Gastroesophageal sphincter (tissue), 4 donors: Measurements from ENCODE around the gene BRSK1. TPM values are rescaled to one million over a fixed set of nuclear protein-coding genes. Genes with fewer than 3 reads are reported as not detected.

Source experiments
- ATAC-seq: fragments of 150-250 bp; one replicate; pipeline ENCODE4 v1.9.1; 2016; ENCODE audit warnings: mild to moderate bottlenecking, moderate library complexity
- H3K27ac ChIP-seq, 4 donors: fragments of 200-600 bp; sonication (generic) in 3 of 4; 1 replicate in 3 of 4; 2 replicates in 1 of 4; pipeline ENCODE4 v1.5.1; 2016 to 2019
- H3K27me3 ChIP-seq: fragments of 200-600 bp; sonication (generic); one replicate; pipeline ENCODE4 v1.5.1; 2019
- H3K36me3 ChIP-seq, 2 donors: fragments of 200-600 bp; sonication (generic); one replicate each; pipeline ENCODE4 v1.5.1; 2019; ENCODE audit warnings: control low read depth in 1 of 2
- H3K4me1 ChIP-seq, 3 donors: fragments of 200-600 bp; sonication (generic); 1 replicate in 2 of 3; 2 replicates in 1 of 3; pipeline ENCODE4 v1.5.1; 2016 to 2019; ENCODE audit warnings: control low read depth in 2 of 3
- H3K4me3 ChIP-seq, 2 donors: fragments of 200-600 bp; sonication (generic); one replicate each; pipeline ENCODE4 v1.5.1; 2019; ENCODE audit warnings: mild to moderate bottlenecking in 1 of 2, moderate library complexity in 1 of 2
- H3K9me3 ChIP-seq, 3 donors: fragments of 200-600 bp; sonication (generic); one replicate each; pipeline ENCODE4 v1.5.1; 2017 to 2019; ENCODE audit warnings: control low read depth in 2 of 3
- EP300 ChIP-seq: sonication (generic); formaldehyde crosslinking; IDR thresholded peaks from one replicate; pipeline ENCODE4 v1.6.1; 2017; ENCODE audit warnings: antibody characterized with exemption, mild to moderate bottlenecking
- POLR2A ChIP-seq, 2 donors: fragments of 450-650 bp; IDR thresholded peaks; one replicate each; pipeline ENCODE4 v1.6.1; 2017; ENCODE audit warnings: antibody characterized with exemption in 2 of 2, mild to moderate bottlenecking in 2 of 2, moderate library complexity in 1 of 2
- POLR2AphosphoS5 ChIP-seq: sonication (generic); formaldehyde crosslinking; IDR thresholded peaks from one replicate; pipeline ENCODE4 v1.6.1; 2017; ENCODE audit warnings: antibody characterized with exemption
- WGBS, 2 donors: methylation state at CpG; one replicate each; pipeline ENCODE4 v1.1.5; 2018; ENCODE audit warnings: low coverage in 1 of 2; 5-methylcytosine and 5-hydroxymethylcytosine counted together
- total RNA-seq, 4 donors: library from RNA; depleted of rRNA; stranded (reverse); fragments of >200 nt; gene quantifications; one replicate each; pipeline ENCODE4 v1.1.0, GENCODE V29; 2016
- TF ChIP-seq, protein P1 (sequence below), 4 experiments: fragments of 200-600 bp in 2 of 4; fragments of 450-650 bp in 2 of 4; sonication (generic) in 1 of 4; IDR thresholded peaks; one replicate each; pipeline ENCODE4 v1.5.1; 2017 to 2019; ENCODE audit warnings: antibody characterized with exemption in 4 of 4, mild to moderate bottlenecking in 2 of 4, moderate library complexity in 2 of 4

BRSK1 gene
- 10 to 100 TPM in 1 of 4 donors, 1 to 10 TPM in 3; 4.0 to 19.8 (median 8.8) TPM for total RNA-seq

DNA sequence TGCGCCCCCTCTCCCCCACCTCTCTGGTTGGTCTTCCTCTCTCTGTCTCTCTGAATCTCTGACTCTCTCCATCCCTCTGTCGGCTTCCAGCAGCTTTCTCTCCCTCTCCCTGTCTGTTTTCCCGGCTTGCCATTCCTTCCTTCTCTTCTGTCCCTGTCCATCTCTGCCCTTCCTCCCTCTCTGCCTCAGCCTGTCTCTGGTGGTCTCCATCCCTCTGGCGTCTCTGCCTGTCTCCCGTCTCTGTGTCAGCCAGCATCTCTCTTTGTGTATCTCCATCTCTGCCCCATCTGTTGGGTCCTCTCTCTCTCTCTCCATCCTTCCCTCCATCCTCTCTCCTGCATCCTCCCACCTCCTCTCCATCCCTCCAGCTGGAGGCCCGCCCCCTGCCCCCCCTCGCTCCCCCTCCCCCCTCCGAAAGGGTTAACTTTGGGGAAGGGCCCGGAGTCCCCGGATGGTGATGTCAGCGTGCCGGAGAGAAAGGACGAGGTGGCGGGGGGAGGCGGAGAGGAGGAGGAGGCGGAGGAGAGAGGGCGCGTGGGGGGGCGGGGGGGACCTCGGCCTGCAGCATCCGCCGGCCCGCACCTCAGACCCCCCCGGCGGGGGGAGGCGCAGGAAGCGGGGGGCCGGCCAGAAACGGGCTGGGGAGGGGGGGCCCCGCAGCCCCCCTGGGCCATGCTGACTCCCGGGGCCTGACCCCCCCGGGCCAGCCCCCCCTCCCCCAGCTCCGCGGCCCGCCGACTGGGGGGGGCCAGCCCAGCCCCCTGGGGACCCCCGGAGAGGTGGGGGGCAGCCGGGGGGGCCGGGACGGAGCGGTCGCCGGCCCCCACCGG lies at the start of gene BRSK1:
Gene BRSK1, plus strand, starts transcription at position 450 of the 830 bp plus-strand sequence. CDS start 446 bp downstream, outside the sequence.
- 16 to 23% methylated on average over 5 of the region's 44 CpGs for WGBS, 2 donors
- peaks cover 0 to 11% of the 10 kb centered on the region in 2 donors for H3K36me3 ChIP-seq
- peak; percentile 12 for ATAC-seq

DNA sequence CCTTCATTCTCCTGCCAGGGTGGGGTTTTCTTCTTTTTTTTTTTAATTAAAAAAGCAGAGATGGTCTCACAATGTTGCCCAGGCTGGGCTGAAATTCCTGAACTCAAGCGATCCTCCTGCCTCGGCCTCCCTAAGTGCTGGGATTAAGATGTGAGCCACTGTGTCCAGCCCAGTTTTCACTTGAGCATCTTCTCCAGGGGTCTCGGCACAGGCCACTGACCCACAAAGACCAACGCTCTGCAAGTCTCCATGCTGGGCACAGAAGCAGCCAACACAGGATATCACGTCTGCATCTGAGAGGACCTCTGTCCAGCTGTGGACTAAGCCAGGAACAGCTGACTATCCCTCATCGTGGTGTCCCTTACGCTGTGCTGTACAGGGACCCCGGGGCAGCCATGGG lies 45.8 kb upstream of the BRSK1 start:
- Histone ChIP-seq H3K27ac (no peak overlapping the region), H3K36me3 (peaks cover 0 to 99% of the 10 kb centered on the region in 2 donors), H3K27me3 (no peaks in the 10 kb centered on the region), H3K9me3 (no peaks in the 10 kb centered on the region), H3K4me3 (no peak overlapping the region), H3K4me1 (no peaks in the 10 kb centered on the region)
- 100% methylated on average over 2 of the region's 8 CpGs; no CpG with 5 or more reads in 1 of the 2 donors for WGBS, 2 donors
- ATAC-seq, result no peak
- TF ChIP-seq, protein P1, sequence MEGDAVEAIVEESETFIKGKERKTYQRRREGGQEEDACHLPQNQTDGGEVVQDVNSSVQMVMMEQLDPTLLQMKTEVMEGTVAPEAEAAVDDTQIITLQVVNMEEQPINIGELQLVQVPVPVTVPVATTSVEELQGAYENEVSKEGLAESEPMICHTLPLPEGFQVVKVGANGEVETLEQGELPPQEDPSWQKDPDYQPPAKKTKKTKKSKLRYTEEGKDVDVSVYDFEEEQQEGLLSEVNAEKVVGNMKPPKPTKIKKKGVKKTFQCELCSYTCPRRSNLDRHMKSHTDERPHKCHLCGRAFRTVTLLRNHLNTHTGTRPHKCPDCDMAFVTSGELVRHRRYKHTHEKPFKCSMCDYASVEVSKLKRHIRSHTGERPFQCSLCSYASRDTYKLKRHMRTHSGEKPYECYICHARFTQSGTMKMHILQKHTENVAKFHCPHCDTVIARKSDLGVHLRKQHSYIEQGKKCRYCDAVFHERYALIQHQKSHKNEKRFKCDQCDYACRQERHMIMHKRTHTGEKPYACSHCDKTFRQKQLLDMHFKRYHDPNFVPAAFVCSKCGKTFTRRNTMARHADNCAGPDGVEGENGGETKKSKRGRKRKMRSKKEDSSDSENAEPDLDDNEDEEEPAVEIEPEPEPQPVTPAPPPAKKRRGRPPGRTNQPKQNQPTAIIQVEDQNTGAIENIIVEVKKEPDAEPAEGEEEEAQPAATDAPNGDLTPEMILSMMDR (IDR thresholded peaks at IDR 0.05), result no peak
- no peak for TF ChIP-seq POLR2AphosphoS5

More for the DNA sequence above, at the start of gene BRSK1:
- peaks cover 0 to 54% (median 16%) of the 10 kb centered on the region in 3 donors for H3K4me1 ChIP-seq
- H3K9me3 ChIP-seq, result no peaks in the 10 kb centered on the region
- peak within 1 kb of the TSS; percentile 69 to 87 for H3K4me3 ChIP-seq
- peak within 1 kb of the TSS; percentile 81 to 93 (median 90) for H3K27ac ChIP-seq
- peaks cover 11% of the 10 kb centered on the region for H3K27me3 ChIP-seq
- TF ChIP-seq, protein P1 (IDR thresholded peaks at IDR 0.05), result no peak
- TF ChIP-seq POLR2AphosphoS5 (no peak), POLR2A (IDR thresholded peaks at IDR 0.05) (no peak), EP300 (no peak)

DNA sequence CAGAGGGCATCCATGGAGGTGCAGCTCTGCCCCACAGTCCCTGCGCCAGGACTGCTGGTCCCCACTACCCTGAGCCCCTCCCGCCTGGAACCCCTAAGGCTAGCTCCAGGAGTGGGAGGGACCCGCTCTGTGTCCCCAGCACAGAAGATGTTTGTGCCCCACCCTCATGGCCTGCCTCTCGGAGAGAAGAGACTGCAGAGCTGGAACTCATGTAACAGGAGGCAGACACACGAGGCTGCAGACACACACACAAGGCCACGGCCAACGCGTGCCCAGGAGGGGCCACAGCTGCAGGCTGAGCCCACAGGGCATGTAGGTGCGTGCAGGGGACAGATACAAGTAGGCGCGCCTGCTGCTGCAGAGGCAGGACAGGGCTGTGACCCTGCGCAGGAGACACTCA lies 44.8 kb upstream of the BRSK1 start:
- H3K9me3 ChIP-seq, result no peaks in the 10 kb centered on the region
- H3K36me3 ChIP-seq, result peaks cover 0 to 99% of the 10 kb centered on the region in 2 donors
- H3K27ac ChIP-seq, result no peak overlapping the region
- no peak for ATAC-seq
- TF ChIP-seq, protein P1 (IDR thresholded peaks at IDR 0.05), result no peak
- no peak for TF ChIP-seq POLR2A (IDR thresholded peaks at IDR 0.05)
- no peak for TF ChIP-seq EP300
- no peak for TF ChIP-seq POLR2AphosphoS5
- H3K27me3 ChIP-seq, result no peaks in the 10 kb centered on the region
- no peaks in the 10 kb centered on the region for H3K4me1 ChIP-seq
- 100% methylated on average over 1 of the region's 12 CpGs; no CpG with 5 or more reads in 1 of the 2 donors for WGBS, 2 donors
- no peak overlapping the region for H3K4me3 ChIP-seq

DNA sequence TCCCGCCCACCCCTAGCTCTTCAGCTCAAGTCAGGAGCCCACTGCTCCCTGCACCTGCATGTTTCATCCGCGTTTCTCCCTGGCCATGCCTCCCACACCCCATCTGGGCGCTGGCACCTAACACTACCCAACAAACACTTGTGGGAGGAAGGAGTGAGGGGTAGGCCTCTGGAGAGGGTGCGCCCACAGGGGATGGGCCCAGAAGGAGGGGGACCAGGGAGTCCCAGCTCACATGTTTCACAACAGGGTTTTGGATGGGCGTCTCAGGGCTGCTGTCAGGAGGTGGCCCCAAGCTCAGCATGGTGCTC lies 43.1 kb upstream of the BRSK1 start:
- Histone ChIP-seq H3K4me1 (no peaks in the 10 kb centered on the region), H3K4me3 (no peak overlapping the region), H3K9me3 (no peaks in the 10 kb centered on the region), H3K27me3 (no peaks in the 10 kb centered on the region), H3K36me3 (peaks cover 0 to 100% of the 10 kb centered on the region in 2 donors), H3K27ac (no peak overlapping the region)
- WGBS, 2 donors, result 80% methylated on average over 2 of the region's 6 CpGs; no CpG with 5 or more reads in 1 of the 2 donors
- no peak for ATAC-seq
- TF ChIP-seq POLR2AphosphoS5 (no peak), EP300 (no peak), POLR2A (IDR thresholded peaks at IDR 0.05) (no peak)
- TF ChIP-seq, protein P1 (IDR thresholded peaks at IDR 0.05), result no peak
